Activated CD4-positive, alpha-beta memory T cell treated with anti-CD3 and anti-CD28 coated beads, Interleukin-2, amount 10 ng/mL, durations not matched to agents 7 days and 5 days (primary cell): ENCODE results near the gene ZNF473. TPM values are rescaled to one million over a fixed set of nuclear protein-coding genes. Genes with fewer than 3 reads are reported as not detected.
"Not testable (repeated sequence)": the region's sequence is repeated elsewhere in the genome, so short reads cannot be mapped to it uniquely, and the experiment has no call there.

Source experiments
- CTCF ChIA-PET: fragments of 350-600 bp; sonication (Branson Sonifier 250); formaldehyde crosslinking; loops from one replicate; lab custom pipeline; 2021; ENCODE audit warnings: antibody characterized with exemption, inconsistent platforms; lab: Charles Lee
- POLR2A ChIA-PET: fragments of 350-600 bp; sonication (Branson Sonifier 250); formaldehyde crosslinking; loops from one replicate; lab custom pipeline; 2021; ENCODE audit warnings: antibody characterized with exemption; lab: Charles Lee
- DNase-seq: peaks from one replicate; pipeline ENCODE4 v3.0.0-alpha.2; 2020
- H3K27ac Mint-ChIP-seq: one replicate; pipeline ENCODE4 v1.8.0; 2021; ENCODE audit warnings: mild to moderate bottlenecking, mixed read lengths
- H3K27me3 Mint-ChIP-seq: one replicate; pipeline ENCODE4 v1.8.0; 2021; ENCODE audit warnings: mixed read lengths
- H3K36me3 Mint-ChIP-seq: one replicate; pipeline ENCODE4 v1.8.0; 2021; ENCODE audit warnings: low read depth, mixed read lengths
- H3K4me1 Mint-ChIP-seq: one replicate; pipeline ENCODE4 v1.8.0; 2021; ENCODE audit warnings: mixed read lengths
- H3K4me3 Mint-ChIP-seq: one replicate; pipeline ENCODE4 v1.8.0; 2021; ENCODE audit warnings: mild to moderate bottlenecking, mixed read lengths
- H3K9me3 Mint-ChIP-seq: one replicate; pipeline ENCODE4 v1.8.0; 2021; ENCODE audit warnings: mixed read lengths
- total RNA-seq, 2 experiments: library from RNA; stranded (reverse); gene quantifications; one replicate each; pipeline ENCODE4 v1.2.3, GENCODE V29; 2021

Gene ZNF473
- total RNA-seq, 2 experiments from 2014 or later: 8.0 to 8.1 TPM

DNA sequence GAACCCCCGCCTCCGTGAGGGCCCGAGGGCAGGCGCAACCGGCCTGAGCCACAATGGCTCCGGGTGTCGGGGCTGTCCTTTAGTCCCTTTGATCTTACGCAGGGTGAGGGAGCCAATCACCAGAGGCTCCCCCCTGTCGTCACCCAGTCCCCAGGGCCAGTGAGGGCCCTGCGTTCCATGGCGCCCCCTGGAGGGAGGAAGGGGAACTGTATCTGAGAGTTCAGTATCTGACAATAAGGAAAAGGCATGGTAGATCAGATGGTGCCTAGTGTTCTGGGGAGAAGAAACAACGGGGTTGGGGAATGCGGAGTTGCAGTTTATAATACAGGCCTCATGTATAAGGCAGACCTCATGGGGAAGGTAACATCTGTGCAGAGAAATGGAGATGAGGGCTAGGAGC, 72.1 kb downstream of the ZNF473 start:
- CTCF ChIA-PET, POLR2A ChIA-PET, H3K27ac Mint-ChIP-seq, H3K36me3 Mint-ChIP-seq, DNase-seq, H3K9me3 Mint-ChIP-seq, H3K27me3 Mint-ChIP-seq, H3K4me3 Mint-ChIP-seq, H3K4me1 Mint-ChIP-seq: not testable (repeated sequence)

- H3K27me3 Mint-ChIP-seq, POLR2A ChIA-PET, H3K9me3 Mint-ChIP-seq, H3K4me3 Mint-ChIP-seq, H3K36me3 Mint-ChIP-seq, CTCF ChIA-PET, H3K4me1 Mint-ChIP-seq, H3K27ac Mint-ChIP-seq: not testable (repeated sequence)
- peak; percentile 21 for DNase-seq
Observed at GRCh38 chr19:50098892-50099291, 73.1 kb downstream of the ZNF473 start.

- H3K27me3 Mint-ChIP-seq, H3K4me1 Mint-ChIP-seq, DNase-seq, H3K36me3 Mint-ChIP-seq, H3K27ac Mint-ChIP-seq, CTCF ChIA-PET, POLR2A ChIA-PET, H3K4me3 Mint-ChIP-seq, H3K9me3 Mint-ChIP-seq: not testable (repeated sequence)
Observed at GRCh38 chr19:50099696-50100095, 73.9 kb downstream of the ZNF473 start.

- H3K27ac Mint-ChIP-seq, H3K4me1 Mint-ChIP-seq, H3K36me3 Mint-ChIP-seq, H3K4me3 Mint-ChIP-seq, CTCF ChIA-PET, H3K27me3 Mint-ChIP-seq, POLR2A ChIA-PET, DNase-seq, H3K9me3 Mint-ChIP-seq: not testable (repeated sequence)
Observed at GRCh38 chr19:50100946-50101345, 75.1 kb downstream of the ZNF473 start.

Other genes with a start within 250 kb of the ZNF473 start
- 10 to 100 TPM; 13.7 to 13.9 TPM for gene FUZ, start 212.7 kb upstream of the ZNF473 start, total RNA-seq
- 10 to 100 TPM; 65.3 to 67.9 TPM for gene MED25, start 207.7 kb upstream of the ZNF473 start, total RNA-seq
- gene PTOV1, start 174.8 kb upstream of the ZNF473 start, total RNA-seq: 10 to 100 TPM; 69.3 to 71.7 TPM
- gene PNKP, start 158.4 kb upstream of the ZNF473 start, total RNA-seq: 100 to 1,000 TPM; 121 to 129 TPM
- gene AKT1S1, start 148.7 kb upstream of the ZNF473 start, total RNA-seq: 10 to 100 TPM; 20.2 to 23.0 TPM
- 10 to 100 TPM; 42.3 to 47.6 TPM for gene TBC1D17, start 148.3 kb upstream of the ZNF473 start, total RNA-seq
- gene IL4I1, start 129.1 kb upstream of the ZNF473 start, total RNA-seq: 10 to 100 TPM; 25.7 to 26.4 TPM
- gene ATF5, start 96.8 kb upstream of the ZNF473 start, total RNA-seq: 10 to 100 TPM; 19.6 to 20.0 TPM
- gene NUP62, start 96.5 kb upstream of the ZNF473 start, total RNA-seq: 100 to 1,000 TPM; 113 to 114 TPM
- not detected for gene SIGLEC11, start 64.8 kb upstream of the ZNF473 start, total RNA-seq
- gene VRK3, start 633 bp upstream of the ZNF473 start, total RNA-seq: 10 to 100 TPM; 80.0 to 80.6 TPM
- not detected for gene IZUMO2, start 137.3 kb downstream of the ZNF473 start, total RNA-seq
- not detected for gene MYH14, start 177.6 kb downstream of the ZNF473 start, total RNA-seq